ENCODE measurements around the gene SYNE2.

DNA sequence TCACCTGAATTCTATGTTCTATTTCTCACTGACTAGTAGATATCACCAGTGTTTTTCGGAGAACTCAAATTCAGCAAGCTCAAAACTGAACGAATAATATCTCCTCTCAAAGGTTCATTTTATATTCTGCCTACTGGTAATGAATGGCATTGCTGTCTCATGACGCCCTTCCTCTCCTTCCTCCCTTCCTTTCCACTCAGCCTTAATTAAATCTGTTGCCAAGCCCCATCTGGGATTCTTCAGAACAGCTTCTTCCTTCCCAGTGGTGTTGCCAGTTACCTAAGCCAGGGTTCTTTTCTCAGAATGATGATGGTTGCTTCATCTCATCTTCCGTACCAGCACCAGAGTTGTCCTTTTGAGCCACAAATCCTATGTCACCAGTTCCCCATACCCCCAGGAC is 143.2 kb downstream of the SYNE2 start:
- TF ChIP-seq, protein P1, sequence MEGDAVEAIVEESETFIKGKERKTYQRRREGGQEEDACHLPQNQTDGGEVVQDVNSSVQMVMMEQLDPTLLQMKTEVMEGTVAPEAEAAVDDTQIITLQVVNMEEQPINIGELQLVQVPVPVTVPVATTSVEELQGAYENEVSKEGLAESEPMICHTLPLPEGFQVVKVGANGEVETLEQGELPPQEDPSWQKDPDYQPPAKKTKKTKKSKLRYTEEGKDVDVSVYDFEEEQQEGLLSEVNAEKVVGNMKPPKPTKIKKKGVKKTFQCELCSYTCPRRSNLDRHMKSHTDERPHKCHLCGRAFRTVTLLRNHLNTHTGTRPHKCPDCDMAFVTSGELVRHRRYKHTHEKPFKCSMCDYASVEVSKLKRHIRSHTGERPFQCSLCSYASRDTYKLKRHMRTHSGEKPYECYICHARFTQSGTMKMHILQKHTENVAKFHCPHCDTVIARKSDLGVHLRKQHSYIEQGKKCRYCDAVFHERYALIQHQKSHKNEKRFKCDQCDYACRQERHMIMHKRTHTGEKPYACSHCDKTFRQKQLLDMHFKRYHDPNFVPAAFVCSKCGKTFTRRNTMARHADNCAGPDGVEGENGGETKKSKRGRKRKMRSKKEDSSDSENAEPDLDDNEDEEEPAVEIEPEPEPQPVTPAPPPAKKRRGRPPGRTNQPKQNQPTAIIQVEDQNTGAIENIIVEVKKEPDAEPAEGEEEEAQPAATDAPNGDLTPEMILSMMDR (IDR thresholded peaks at IDR 0.05) = no peak
- TF ChIP-seq POLR2A (IDR thresholded peaks at IDR 0.05) (no peak), EP300 (IDR thresholded peaks at IDR 0.05) (no peak)
